Neural progenitor cell (in vitro differentiated cells): ENCODE data around the gene E4F1.

Experiments
- CTCF ChIP-seq: fragments of 200-600 bp; sonication (generic); IDR thresholded peaks from 2 replicates; pipeline ENCODE4 v1.5.1; 2017; ENCODE audit warnings: antibody characterized with exemption, mild to moderate bottlenecking
- EZH2 ChIP-seq: fragments of 200-600 bp; sonication (generic); IDR thresholded peaks from 2 replicates; pipeline ENCODE4 v1.6.1; 2017; ENCODE audit warnings: antibody characterized with exemption, mild to moderate bottlenecking, moderate library complexity
- EZH2phosphoT487 ChIP-seq: fragments of 200-600 bp; sonication (generic); IDR thresholded peaks from 2 replicates; pipeline ENCODE4 v1.6.1; 2017; ENCODE audit warnings: antibody characterized with exemption

GRCh38 chr16:2280461-2280860 lies 57.1 kb downstream of the E4F1 start:
- TF ChIP-seq CTCF (no peak), EZH2 (no peak), EZH2phosphoT487 (no peak)
